Choroid plexus epithelial cell (primary cell): ENCODE data around the gene PCSK7.
"Not testable (repeated sequence)": the region's sequence is repeated elsewhere in the genome, so short reads cannot be mapped to it uniquely, and the experiment has no call there.

ENCODE experiments used
- DNase-seq: peaks from one replicate; pipeline ENCODE4 v3.0.0-alpha.2; 2010; ENCODE audit warnings: low read depth
- H3K4me3 ChIP-seq: 2 replicates; pipeline ENCODE4 v1.5.1; 2011; ENCODE audit warnings: low read depth, mild to moderate bottlenecking, control low read depth, low read length, moderate library complexity
- CTCF ChIP-seq: conservative IDR thresholded peaks from 2 replicates; pipeline ENCODE4 v1.5.1; 2011; ENCODE audit warnings: low read depth, mild to moderate bottlenecking, control low read depth, inconsistent platforms, low read length, moderate library complexity

The PCSK7 gene

GRCh38 chr11:117183724-117184349 lies 48.0 kb downstream of the PCSK7 start:
- TF ChIP-seq CTCF: no peak
- no peak for DNase-seq
- H3K4me3 ChIP-seq: no peak overlapping the region

GRCh38 chr11:117183178-117183577 lies 48.7 kb downstream of the PCSK7 start:
- H3K4me3 ChIP-seq, DNase-seq: not testable (repeated sequence)

GRCh38 chr11:117182551-117182935 lies 49.3 kb downstream of the PCSK7 start:
- no peak overlapping the region for H3K4me3 ChIP-seq
- DNase-seq: no peak
- TF ChIP-seq CTCF: no peak

GRCh38 chr11:117181586-117182550 lies 50.0 kb downstream of the PCSK7 start:
- no peak for TF ChIP-seq CTCF
- DNase-seq: no peak
- no peak overlapping the region for H3K4me3 ChIP-seq

GRCh38 chr11:117180661-117181585 lies 51.0 kb downstream of the PCSK7 start:
- TF ChIP-seq CTCF: peak; percentile 90
- peak; percentile 88 for DNase-seq
- no peak overlapping the region for H3K4me3 ChIP-seq

GRCh38 chr11:117180020-117180419 lies 51.9 kb downstream of the PCSK7 start:
- peak overlapping the region; percentile 77 for H3K4me3 ChIP-seq
- no peak for TF ChIP-seq CTCF
- DNase-seq: peak; percentile 39
